ENCODE data around the gene COPG2. TPM values are rescaled to one million over a fixed set of nuclear protein-coding genes. Genes with fewer than 3 reads are reported as not detected.
A peak's percentile ranks its signal among the peaks of the same experiment; 100 is the strongest.

COPG2 gene
- total RNA-seq, 4 donors from 2014 or later, result 12.5 to 15.0 (median 14.0) TPM

- in situ Hi-C loops (cut with MboI; ENCODE audit: low sequenced_read_pairs in 4 of 4) (no loop called here), intact Hi-C loops (cut with DNase I; ENCODE audit: low total_unique reads) (no loop called here)
- Histone ChIP-seq H3K4me3 (no peak overlapping the region), H3K27ac (peak overlapping the region in 3 of 4 donors; percentile 28 to 67 (median 58)), H3K36me3 (no peaks in the 10 kb centered on the region), H3K27me3 (no peaks in the 10 kb centered on the region), H3K9me3 (no peaks in the 10 kb centered on the region), H3K4me1 (no peaks in the 10 kb centered on the region)
- TF ChIP-seq CTCF (IDR thresholded peaks at IDR 0.05 in 4 of 5, conservative IDR thresholded peaks at IDR 0.05 in 1 of 5) (no peak), POLR2A (IDR thresholded peaks at IDR 0.05) (no peak)
- DNase-seq (no peak), ATAC-seq (no peak)
Observed at GRCh38 chr7:130566898-130567280, 101.7 kb downstream of the COPG2 start.

- ATAC-seq (peak; percentile 41 to 73), DNase-seq (peak in 1 of 2 donors; percentile 9)
- Histone ChIP-seq H3K27ac (peak overlapping the region in 3 of 4 donors; percentile 28 to 67 (median 58)), H3K9me3 (no peaks in the 10 kb centered on the region), H3K4me1 (no peaks in the 10 kb centered on the region), H3K36me3 (no peaks in the 10 kb centered on the region), H3K4me3 (no peak overlapping the region), H3K27me3 (no peaks in the 10 kb centered on the region)
- TF ChIP-seq CTCF (IDR thresholded peaks at IDR 0.05 in 4 of 5, conservative IDR thresholded peaks at IDR 0.05 in 1 of 5), result no peak
- no peak for TF ChIP-seq POLR2A (IDR thresholded peaks at IDR 0.05)
- intact Hi-C loops (cut with DNase I; ENCODE audit: low total_unique reads) (no loop called here), in situ Hi-C loops (cut with MboI; ENCODE audit: low sequenced_read_pairs in 4 of 4) (no loop called here)
Observed at GRCh38 chr7:130566168-130566897, 102.2 kb downstream of the COPG2 start.

GRCh38 chr7:130560972-130561371 lies 107.6 kb downstream of the COPG2 start:
- in situ Hi-C loops (cut with MboI; ENCODE audit: low sequenced_read_pairs in 4 of 4), result no loop called here
- intact Hi-C loops (cut with DNase I; ENCODE audit: low total_unique reads), result no loop called here
- no peak for ATAC-seq

GRCh38 chr7:130559184-130559583 lies 109.4 kb downstream of the COPG2 start:
- H3K4me1 ChIP-seq, result no peaks in the 10 kb centered on the region
- ATAC-seq (no peak), DNase-seq (no peak)
- H3K27me3 ChIP-seq, result no peaks in the 10 kb centered on the region
- intact Hi-C loops (cut with DNase I; ENCODE audit: low total_unique reads) (no loop called here), in situ Hi-C loops (cut with MboI; ENCODE audit: low sequenced_read_pairs in 4 of 4) (no loop called here)
- H3K4me3 ChIP-seq, result no peak overlapping the region
- H3K36me3 ChIP-seq, result peaks cover 0 to 4% of the 10 kb centered on the region in 2 donors
- no peaks in the 10 kb centered on the region for H3K9me3 ChIP-seq
- H3K27ac ChIP-seq, result no peak overlapping the region
- TF ChIP-seq POLR2A (IDR thresholded peaks at IDR 0.05) (no peak), CTCF (IDR thresholded peaks at IDR 0.05 in 4 of 5, conservative IDR thresholded peaks at IDR 0.05 in 1 of 5) (no peak)

More at GRCh38 chr7:130560972-130561371, 107.6 kb downstream of the COPG2 start:
- Histone ChIP-seq H3K27me3 (no peaks in the 10 kb centered on the region), H3K9me3 (no peaks in the 10 kb centered on the region), H3K4me1 (no peaks in the 10 kb centered on the region), H3K4me3 (no peak overlapping the region), H3K36me3 (no peaks in the 10 kb centered on the region), H3K27ac (no peak overlapping the region)
- DNase-seq, result no peak
- no peak for TF ChIP-seq POLR2A (IDR thresholded peaks at IDR 0.05)
- no peak for TF ChIP-seq CTCF (IDR thresholded peaks at IDR 0.05 in 4 of 5, conservative IDR thresholded peaks at IDR 0.05 in 1 of 5)
